AG04450 (cell line): ENCODE results near the gene EPHB4. TPM values are rescaled to one million over a fixed set of nuclear protein-coding genes. Genes with fewer than 3 reads are reported as not detected.
"Not testable (repeated sequence)": the region's sequence is repeated elsewhere in the genome, so short reads cannot be mapped to it uniquely, and the experiment has no call there.

Experiments used
- CTCF ChIA-PET: fragments of 300-600, 350-600 bp; formaldehyde crosslinking; extraction: SDS; loops from one replicate; lab custom pipeline; 2022; ENCODE audit warnings: antibody characterized with exemption, inconsistent platforms; lab: Charles Lee
- POLR2A ChIA-PET: fragments of 350-600 bp; formaldehyde crosslinking; extraction: SDS; loops from one replicate; lab custom pipeline; 2021; ENCODE audit warnings: antibody characterized with exemption, inconsistent platforms; lab: Yijun Ruan, JAX
- DNase-seq: peaks from one replicate; pipeline ENCODE4 v3.0.0-alpha.2; 2011; ENCODE audit warnings: low read depth, low spot score
- H3K27ac ChIP-seq: one replicate; pipeline ENCODE4 v1.5.1; 2012; ENCODE audit warnings: low read depth, low read length, control low read depth
- H3K27me3 ChIP-seq: one replicate; pipeline ENCODE4 v1.6.0; 2012; ENCODE audit warnings: low read length; ENCODE audit not compliant: control insufficient read depth, insufficient read depth
- H3K4me3 ChIP-seq: 2 replicates; pipeline ENCODE4 v1.5.1; 2011; ENCODE audit warnings: mild to moderate bottlenecking, low read depth, low read length, control low read depth
- H3K9me3 ChIP-seq: 2 replicates; pipeline ENCODE4 v1.5.1; 2012; ENCODE audit warnings: low read length; ENCODE audit not compliant: control insufficient read depth, insufficient read depth
- polyA plus RNA-seq: library from polyadenylated mRNA; depleted of rRNA; stranded (reverse); fragments of >200 nt; gene quantifications from 2 replicates; pipeline ENCODE4 v1.2.3, GENCODE V29; 2011
- TF ChIP-seq, protein P1 (sequence below): IDR thresholded peaks from 2 replicates; pipeline ENCODE4 v1.5.1; 2011; ENCODE audit warnings: low read depth, low read length, control low read depth, inconsistent platforms

EPHB4 gene
- polyA plus RNA-seq, 1 experiment: 43.8 TPM

DNA sequence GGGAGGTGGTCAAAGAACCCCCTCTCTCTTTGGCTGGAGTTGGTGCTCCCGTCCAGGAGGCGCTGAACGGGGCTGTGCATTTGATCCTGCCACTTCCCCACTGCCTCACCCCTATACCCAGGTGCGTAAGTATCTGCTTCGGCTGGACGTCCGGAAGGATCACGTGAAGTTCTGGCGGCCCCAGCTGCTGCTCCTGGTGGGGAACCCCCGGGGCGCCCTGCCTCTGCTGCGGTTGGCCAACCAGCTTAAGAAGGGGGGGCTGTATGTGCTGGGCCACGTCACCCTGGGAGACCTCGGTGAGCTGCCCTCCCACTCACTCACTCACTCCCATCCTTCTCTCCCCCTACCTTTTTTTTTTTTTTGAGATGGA, 34.3 kb upstream of the EPHB4 start:
- no peak for DNase-seq
- CTCF ChIA-PET: interaction anchor here (0.9 to 1.0 kb wide), 2 partner anchors 9 to 170 kb away, joined by 4 to 5 read pairs; partner anchors contain the start of gene SLC12A9
- Histone ChIP-seq H3K27me3 (no peaks in the 10 kb centered on the region), H3K4me3 (no peak overlapping the region), H3K9me3 (no peaks in the 10 kb centered on the region), H3K27ac (no peak overlapping the region)
- TF ChIP-seq, protein P1, sequence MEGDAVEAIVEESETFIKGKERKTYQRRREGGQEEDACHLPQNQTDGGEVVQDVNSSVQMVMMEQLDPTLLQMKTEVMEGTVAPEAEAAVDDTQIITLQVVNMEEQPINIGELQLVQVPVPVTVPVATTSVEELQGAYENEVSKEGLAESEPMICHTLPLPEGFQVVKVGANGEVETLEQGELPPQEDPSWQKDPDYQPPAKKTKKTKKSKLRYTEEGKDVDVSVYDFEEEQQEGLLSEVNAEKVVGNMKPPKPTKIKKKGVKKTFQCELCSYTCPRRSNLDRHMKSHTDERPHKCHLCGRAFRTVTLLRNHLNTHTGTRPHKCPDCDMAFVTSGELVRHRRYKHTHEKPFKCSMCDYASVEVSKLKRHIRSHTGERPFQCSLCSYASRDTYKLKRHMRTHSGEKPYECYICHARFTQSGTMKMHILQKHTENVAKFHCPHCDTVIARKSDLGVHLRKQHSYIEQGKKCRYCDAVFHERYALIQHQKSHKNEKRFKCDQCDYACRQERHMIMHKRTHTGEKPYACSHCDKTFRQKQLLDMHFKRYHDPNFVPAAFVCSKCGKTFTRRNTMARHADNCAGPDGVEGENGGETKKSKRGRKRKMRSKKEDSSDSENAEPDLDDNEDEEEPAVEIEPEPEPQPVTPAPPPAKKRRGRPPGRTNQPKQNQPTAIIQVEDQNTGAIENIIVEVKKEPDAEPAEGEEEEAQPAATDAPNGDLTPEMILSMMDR: no peak
- POLR2A ChIA-PET: interaction anchor here (0.6 kb wide), 1 partner anchor 14 kb away, joined by 3 read pairs; no protein-coding TSS in a partner anchor

DNA sequence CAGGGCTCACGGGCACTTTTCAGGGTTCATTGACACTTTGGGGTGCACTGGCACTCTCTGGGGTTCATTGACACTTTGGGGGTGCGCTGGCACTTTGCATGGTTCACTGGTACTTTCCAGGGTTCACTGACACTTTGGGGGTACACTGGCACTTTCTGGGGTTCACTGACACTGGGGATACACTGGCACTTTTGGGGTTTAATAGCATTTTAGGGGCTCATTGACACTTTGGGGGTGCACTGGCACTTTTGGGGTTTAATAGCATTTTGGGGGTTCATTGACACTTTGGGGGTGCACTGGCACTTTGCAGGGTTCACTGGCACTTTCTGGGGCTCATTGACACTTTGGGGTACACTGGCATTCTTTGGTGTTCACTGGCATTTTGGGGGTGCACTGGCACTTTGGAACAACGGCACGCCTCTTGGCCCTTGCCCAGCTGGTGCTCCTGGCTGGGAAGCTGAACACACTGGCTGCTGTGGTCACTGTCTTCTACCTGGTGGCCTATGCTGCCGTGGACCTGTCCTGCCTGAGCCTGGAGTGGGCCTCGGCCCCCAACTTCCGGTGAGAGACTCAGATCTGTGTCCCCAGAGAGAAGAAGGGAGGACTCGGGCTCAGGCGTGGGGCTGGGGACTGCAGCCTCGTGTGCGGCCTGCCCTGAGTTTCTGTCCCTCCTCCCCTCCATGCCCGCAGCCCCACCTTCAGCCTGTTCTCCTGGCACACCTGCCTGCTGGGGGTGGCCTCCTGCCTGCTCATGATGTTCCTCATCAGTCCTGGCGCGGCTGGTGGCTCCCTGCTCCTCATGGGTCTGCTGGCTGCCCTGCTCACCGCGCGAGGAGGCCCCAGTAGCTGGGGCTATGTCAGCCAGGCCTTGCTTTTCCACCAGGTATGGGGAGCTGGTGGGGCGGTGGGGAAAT, 33.6 kb upstream of the EPHB4 start:
- DNase-seq: no peak
- TF ChIP-seq, protein P1: no peak
- no peak overlapping the region for H3K27ac ChIP-seq
- no peaks in the 10 kb centered on the region for H3K27me3 ChIP-seq
- no peaks in the 10 kb centered on the region for H3K9me3 ChIP-seq
- ChIA-PET CTCF (interaction anchor here (0.9 to 1.0 kb wide), 2 partner anchors 8 to 170 kb away, joined by 4 to 5 read pairs; partner anchors contain the start of gene SLC12A9), POLR2A (no interaction called here)
- no peak overlapping the region for H3K4me3 ChIP-seq

DNA sequence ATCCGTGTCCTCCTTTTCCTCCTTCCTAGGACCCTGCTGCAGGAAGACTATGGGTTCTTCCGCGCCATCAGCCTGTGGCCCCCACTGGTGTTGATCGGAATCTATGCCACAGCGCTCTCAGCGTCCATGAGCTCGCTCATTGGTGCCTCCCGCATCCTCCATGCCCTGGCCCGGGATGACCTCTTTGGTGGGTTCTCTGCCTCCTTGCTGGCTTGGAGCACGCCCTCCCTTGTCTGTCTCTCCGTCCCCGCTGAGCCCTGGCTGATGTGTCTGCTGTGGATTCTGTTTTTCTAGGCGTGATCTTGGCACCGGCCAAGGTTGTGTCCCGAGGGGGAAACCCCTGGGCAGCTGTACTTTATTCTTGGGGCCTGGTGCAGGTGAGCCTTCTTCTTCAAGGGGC, 32.5 kb upstream of the EPHB4 start:
- CTCF ChIA-PET: no interaction called here
- Histone ChIP-seq H3K4me3 (no peak overlapping the region), H3K27me3 (no peaks in the 10 kb centered on the region), H3K9me3 (no peaks in the 10 kb centered on the region), H3K27ac (no peak overlapping the region)
- TF ChIP-seq, protein P1: no peak
- POLR2A ChIA-PET: no interaction called here
- no peak for DNase-seq

DNA sequence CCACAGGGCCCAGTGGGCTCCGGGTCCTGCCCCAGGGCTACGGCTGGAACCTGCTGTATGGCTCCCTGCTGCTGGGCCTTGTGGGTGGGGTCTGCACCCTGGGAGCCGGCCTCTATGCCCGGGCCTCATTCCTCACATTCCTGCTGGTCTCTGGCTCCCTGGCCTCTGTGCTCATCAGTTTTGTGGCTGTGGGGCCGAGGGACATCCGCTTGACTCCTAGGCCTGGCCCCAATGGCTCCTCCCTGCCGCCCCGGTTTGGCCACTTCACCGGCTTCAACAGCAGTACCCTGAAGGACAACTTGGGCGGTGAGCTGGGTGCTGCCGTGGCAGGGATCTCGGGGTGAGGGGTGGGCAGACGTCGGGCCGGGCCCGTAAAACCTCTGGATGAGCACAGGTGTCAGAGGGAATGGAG, 29.6 kb upstream of the EPHB4 start:
- POLR2A ChIA-PET: interaction anchor here (1.2 kb wide), 1 partner anchor 10 kb away, joined by 3 read pairs; the partner anchor contains the start of gene TRIP6
- Histone ChIP-seq H3K27ac (no peak overlapping the region), H3K27me3 (no peaks in the 10 kb centered on the region), H3K9me3 (no peaks in the 10 kb centered on the region), H3K4me3 (no peak overlapping the region)
- TF ChIP-seq, protein P1: no peak
- CTCF ChIA-PET: interaction anchor here (1.7 kb wide), 1 partner anchor 151 kb away, joined by 7 read pairs; the partner anchor contains the start of gene POP7
- no peak for DNase-seq

DNA sequence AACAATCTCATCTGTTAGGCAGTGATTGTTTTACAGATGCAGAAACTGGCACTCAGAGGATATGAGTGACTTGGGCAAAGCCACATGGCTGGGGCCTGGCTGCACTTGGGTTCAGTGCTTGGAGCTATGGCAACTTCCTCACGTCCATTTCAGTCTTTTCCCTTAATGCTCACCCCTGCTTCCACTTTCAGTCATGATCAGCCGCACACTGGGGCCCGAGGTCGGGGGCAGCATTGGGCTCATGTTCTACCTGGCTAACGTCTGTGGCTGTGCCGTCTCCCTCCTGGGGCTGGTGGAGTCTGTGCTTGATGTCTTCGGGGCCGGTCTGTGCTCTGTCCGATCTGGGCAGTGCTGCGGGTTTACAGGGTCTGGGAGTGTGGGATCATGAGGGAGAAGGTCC, 28.2 kb upstream of the EPHB4 start:
- Histone ChIP-seq H3K9me3 (no peaks in the 10 kb centered on the region), H3K4me3 (no peak overlapping the region), H3K27ac (no peak overlapping the region), H3K27me3 (no peaks in the 10 kb centered on the region)
- ChIA-PET CTCF (interaction anchor here (0.5 to 1.2 kb wide), 2 partner anchors 23 to 150 kb away, joined by 3 read pairs; partner anchors contain the start of gene POP7), POLR2A (interaction anchor here (1.1 kb wide), 1 partner anchor 19 kb away, joined by 3 read pairs; the partner anchor contains the start of gene SRRT)
- DNase-seq: no peak
- TF ChIP-seq, protein P1: no peak

DNA sequence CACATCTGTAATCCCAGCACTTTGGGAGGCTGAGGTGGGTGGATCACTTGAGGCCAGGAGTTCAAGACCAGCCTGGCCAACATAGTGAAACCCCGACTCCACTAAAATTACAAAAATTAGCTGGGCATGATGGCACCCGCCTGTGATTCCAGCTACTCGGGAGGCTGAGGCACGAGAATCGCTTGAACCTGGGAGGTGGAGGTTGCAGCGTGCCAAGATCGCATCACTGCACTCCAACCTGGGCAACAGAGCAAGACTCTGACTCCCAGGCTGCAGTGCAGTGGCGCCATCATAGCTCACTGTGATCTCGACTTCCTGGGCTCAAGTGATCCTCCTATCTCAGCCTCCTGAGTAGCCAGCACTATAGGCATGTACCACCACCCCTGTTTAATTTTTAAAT, 27.6 kb upstream of the EPHB4 start:
- H3K27ac ChIP-seq, H3K9me3 ChIP-seq, H3K27me3 ChIP-seq, DNase-seq, H3K4me3 ChIP-seq: not testable (repeated sequence)
- CTCF ChIA-PET: interaction anchor here (5.3 kb wide), 1 partner anchor 151 kb away, joined by 165 read pairs; the partner anchor contains the start of gene POP7
- POLR2A ChIA-PET: interaction anchor here (0.6 to 1.1 kb wide), 2 partner anchors 20 to 252 kb away, joined by 3 to 9 read pairs; partner anchors contain the start of gene SRRT
